Stimulated activated CD4-positive, alpha-beta T cell treated with anti-CD3 and anti-CD28 coated beads, TNF-alpha, amount 100 ng/mL, for 48 hours (primary cell): ENCODE results near the gene MRPL28.
"Not testable (repeated sequence)": the region's sequence is repeated elsewhere in the genome, so short reads cannot be mapped to it uniquely, and the experiment has no call there.

Experiments used
- DNase-seq, 3 donors: peaks; one replicate each; pipeline ENCODE4 v3.0.0-alpha.2; 2020; ENCODE audit warnings: low read depth in 3 of 3

MRPL28 gene

GRCh38 chr16:370443-370842, at the start of gene MRPL28:
Gene MRPL28, minus strand, starts transcription at chr16:370538. Its CDS starts 320 bp downstream, at chr16:370218.
- peak; percentile 89 to 91 (median 90) for DNase-seq

GRCh38 chr16:415170-415498, 44.8 kb upstream of the MRPL28 start:
- not testable (repeated sequence) for DNase-seq

DNA sequence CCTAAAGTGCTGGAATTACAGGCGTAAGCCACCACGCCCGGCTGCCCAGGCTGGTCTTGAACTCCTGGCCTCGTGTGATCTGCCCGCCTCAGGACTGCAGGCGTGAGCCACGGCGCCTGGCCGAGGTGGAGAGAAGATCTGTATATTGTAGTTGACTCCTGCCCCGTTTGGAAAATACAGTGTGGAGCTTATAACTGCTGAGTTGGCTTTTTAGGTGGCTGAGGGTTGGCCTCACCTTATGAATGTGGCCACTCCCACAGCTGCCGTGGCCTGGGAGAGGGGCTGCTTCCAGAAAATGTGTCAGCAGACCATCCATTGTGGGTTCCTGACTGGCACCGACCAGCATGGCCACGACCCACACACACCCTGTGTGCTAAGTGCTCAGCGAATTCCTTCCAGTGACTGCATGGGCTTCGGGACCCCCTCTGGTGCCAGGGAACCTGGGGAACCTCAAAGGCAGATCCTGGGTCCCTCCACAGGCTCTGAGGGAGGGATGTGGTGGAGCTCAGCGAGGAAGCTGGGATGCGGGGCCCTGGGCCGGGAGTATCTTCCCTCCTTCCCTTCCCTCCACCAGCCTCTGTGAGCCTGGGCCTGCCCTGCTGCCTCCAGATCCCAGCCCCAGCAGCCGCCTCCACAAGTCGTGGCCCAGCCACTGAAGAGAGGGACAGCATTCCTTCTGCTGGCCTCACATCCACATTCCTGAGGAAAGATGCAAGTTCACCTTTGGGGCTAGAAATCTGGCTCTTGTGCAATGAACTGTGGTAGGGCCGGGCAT, 44.2 kb upstream of the MRPL28 start:
- DNase-seq, result no peak

GRCh38 chr16:411576-412265, 41.4 kb upstream of the MRPL28 start:
- DNase-seq, result no peak

- DNase-seq, result no peak
Observed at GRCh38 chr16:410516-411178, 40.3 kb upstream of the MRPL28 start.

- no peak for DNase-seq
Observed at GRCh38 chr16:407253-407652, 36.9 kb upstream of the MRPL28 start.

GRCh38 chr16:405548-406506, 35.5 kb upstream of the MRPL28 start:
- no peak for DNase-seq

GRCh38 chr16:404971-405486, 34.7 kb upstream of the MRPL28 start:
- DNase-seq, result no peak

DNA sequence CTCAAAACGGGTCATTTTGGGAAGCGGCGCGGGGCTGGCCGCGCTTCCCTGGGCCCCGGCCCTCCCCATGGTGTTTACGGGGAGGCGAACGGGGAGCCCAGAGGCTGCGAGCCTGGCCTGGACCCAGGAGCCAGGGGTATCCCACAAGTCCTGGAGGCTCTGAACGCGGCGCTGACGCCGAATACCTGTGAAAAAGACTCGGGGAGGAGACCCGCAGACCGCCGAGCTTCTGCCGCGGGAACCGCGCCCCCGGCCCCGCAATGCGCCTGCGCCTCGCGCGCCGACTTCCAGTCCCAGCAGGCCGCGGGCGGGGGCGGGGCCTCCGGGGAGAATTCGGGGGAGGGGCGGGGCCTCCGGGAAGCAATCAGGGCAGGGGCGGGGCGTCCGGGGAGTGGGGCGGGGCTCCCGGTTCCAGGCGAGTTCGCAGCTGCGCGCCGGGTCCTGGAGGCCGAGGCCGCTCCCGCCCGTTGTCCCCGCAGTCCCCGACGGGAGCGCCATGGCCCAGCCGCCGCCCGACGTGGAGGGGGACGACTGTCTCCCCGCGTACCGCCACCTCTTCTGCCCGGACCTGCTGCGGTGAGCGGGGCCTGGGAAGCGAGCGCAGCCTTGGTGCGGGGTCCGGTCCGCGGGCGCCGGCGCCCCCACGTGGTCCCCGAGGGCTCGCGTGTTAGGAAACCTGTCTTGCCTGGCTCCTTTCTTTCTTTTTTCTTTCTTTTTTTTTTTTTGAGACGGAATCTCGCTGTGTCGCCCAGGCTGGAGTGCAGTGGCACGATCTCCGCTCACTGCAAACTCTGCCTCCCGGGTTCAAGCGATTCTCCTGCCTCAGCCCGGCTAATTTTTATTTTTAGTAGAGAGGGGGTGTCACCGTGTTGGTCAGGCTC, 31.4 kb upstream of the MRPL28 start, which contains the start of gene DECR2:
TSS of gene DECR2 (plus strand) at position 418 of the 881 bp plus-strand sequence. CDS start at position 497, 79 bp downstream.
- peak; percentile 93 to 100 (median 99) for DNase-seq

DNA sequence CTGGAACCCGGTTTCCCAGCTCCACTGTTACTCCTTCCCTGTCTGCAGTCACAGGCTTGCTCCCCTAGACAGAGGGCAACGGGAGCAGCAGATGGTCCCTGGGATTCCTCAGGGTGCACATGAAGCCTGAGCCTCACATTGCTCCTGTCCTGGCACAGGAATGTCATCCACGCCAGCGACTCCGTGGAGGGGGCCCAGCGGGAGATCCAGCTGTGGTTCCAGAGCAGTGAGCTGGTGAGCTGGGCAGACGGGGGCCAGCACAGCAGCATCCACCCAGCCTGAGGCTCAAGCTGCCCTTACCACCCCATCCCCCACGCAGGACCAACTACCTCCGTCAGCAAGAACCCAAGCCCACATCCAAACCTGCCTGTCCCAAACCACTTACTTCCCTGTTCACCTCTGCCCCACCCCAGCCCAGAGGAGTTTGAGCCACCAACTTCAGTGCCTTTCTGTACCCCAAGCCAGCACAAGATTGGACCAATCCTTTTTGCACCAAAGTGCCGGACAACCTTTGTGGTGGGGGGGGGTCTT, 29.8 kb upstream of the MRPL28 start:
- DNase-seq, result no peak

GRCh38 chr16:399340-400019, 29.1 kb upstream of the MRPL28 start:
- no peak for DNase-seq

GRCh38 chr16:398561-399339, 28.4 kb upstream of the MRPL28 start:
- no peak for DNase-seq

GRCh38 chr16:397736-398332, 27.5 kb upstream of the MRPL28 start:
- DNase-seq, result peak in 1 of 3 donors; percentile 24

GRCh38 chr16:397135-397661, 26.9 kb upstream of the MRPL28 start, which contains the start of gene NME4:
Gene NME4, plus strand, starts transcription at chr16:397199. Its CDS starts 24 bp downstream, at chr16:397223.
- DNase-seq, result no peak

- DNase-seq, result no peak
Observed at GRCh38 chr16:396605-397004, 26.3 kb upstream of the MRPL28 start.

GRCh38 chr16:396199-396598, 25.9 kb upstream of the MRPL28 start:
- no peak for DNase-seq

- DNase-seq, result no peak
Observed at GRCh38 chr16:392450-393030, 22.2 kb upstream of the MRPL28 start.
